Left ventricle myocardium superior (tissue), 1 donor: ENCODE measurements around the gene ABI2. TPM values are rescaled to one million over a fixed set of nuclear protein-coding genes. Genes with fewer than 3 reads are reported as not detected.
"Not testable (repeated sequence)": the region's sequence is repeated elsewhere in the genome, so short reads cannot be mapped to it uniquely, and the experiment has no call there.

Experiments used
- ATAC-seq: fragments of 200-7000 bp; cut with Tn5 transposase; one replicate; pipeline ENCODE4 v1.9.1; 2020; ENCODE audit warnings: mild to moderate bottlenecking, moderate library complexity
- DNase-seq: peaks from one replicate; pipeline ENCODE4 v3.0.0-alpha.2; 2020
- intact Hi-C: fragments of 100-400 bp; cut with micrococcal nuclease; formaldehyde crosslinking; loops from one replicate; pipeline ENCODE4 v1.11.0; 2022
- total RNA-seq: library from RNA; stranded (reverse); fragmentation: NEBNext Ultra II Directional; extraction: Animal tissue kit (Norgen Biotek cat#: 25700); gene quantifications from one replicate; pipeline ENCODE4 v1.2.1, GENCODE V29; 2021
- donor health status: DM: no; HTN: yes; CAD: no; lungs with severe emphysema.

Gene ABI2
- total RNA-seq, 1 donor from 2014 or later: 52.6 TPM

DNA sequence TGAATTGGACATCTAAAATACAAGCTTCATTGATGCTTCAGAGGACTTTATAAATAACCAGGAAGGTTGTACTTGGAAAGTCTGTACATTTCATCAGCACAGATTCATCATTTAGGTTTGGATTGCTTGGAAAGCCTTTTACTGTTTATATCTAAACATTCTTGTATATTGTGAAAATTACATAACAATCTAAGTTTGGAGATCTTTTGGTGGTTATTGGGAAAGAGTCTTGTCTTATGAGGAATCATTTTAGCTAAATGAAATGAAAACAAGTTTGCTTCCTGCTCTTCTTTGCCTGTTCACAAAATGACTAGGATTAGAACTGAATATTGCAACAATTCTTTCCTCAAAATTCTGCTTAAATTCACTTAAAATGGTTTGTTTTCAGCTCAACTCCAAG lies 79.3 kb downstream of the ABI2 start:
- DNase-seq (no peak), ATAC-seq (no peak)
- intact Hi-C loops: no loop called here

DNA sequence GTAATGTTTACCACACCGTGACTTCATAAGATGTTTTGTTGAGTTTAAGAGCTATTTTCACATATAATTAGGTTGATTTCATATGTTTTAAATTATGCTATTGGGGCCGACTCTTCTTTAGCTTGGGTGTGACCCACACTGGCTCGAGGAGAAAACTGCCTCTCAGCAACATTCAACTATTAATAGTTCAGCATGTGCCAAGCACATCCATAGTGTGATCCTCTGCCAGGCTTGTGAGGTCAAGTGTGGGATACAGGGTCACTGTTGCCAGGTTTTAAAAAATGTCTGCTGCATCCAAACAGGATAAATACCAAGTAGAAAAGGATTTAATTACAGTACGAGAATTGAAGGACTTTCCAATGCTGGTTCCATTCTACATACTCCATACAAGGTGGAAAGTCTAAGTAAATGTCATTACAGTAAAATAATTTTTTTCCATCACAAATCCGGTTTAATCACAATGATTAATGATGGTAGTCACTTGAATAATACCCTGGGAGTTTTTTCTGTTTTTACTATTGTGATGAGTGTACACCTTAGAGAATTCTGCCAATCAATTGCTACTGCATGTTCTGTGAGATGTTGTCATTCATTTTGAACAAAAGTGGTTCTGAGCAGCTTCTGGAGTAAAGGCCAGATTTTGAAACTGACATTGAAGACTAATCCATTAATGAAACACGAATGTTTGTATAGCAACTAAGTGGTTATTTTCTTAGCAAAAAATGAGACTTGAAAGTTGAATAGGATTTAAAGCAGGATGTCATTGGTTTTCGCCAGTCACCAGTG lies 84.5 kb downstream of the ABI2 start:
- DNase-seq (peak; percentile 40), ATAC-seq (peak; percentile 99)
- intact Hi-C loops: no loop called here

DNA sequence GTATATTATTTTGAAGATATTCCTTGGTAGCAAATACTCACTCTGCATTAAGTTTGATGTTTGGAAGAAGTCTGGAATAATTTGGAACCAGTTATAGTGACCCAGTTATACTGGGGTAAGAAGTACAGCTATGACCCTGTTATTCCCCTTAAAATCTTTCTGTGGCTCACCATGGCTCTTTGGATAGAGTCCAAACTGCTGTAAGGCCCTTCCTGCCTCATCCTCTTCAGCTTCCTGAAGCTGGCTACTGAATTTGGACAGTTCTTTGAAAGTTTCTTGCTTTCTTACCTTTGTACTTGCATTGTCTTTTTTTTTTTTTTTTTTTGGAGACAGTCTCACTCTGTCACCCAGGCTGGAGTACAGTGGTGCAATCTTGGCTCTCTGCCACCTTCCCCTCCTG lies 85.6 kb downstream of the ABI2 start:
- intact Hi-C loops: no loop called here
- ATAC-seq (peak; percentile 20), DNase-seq (no peak)

DNA sequence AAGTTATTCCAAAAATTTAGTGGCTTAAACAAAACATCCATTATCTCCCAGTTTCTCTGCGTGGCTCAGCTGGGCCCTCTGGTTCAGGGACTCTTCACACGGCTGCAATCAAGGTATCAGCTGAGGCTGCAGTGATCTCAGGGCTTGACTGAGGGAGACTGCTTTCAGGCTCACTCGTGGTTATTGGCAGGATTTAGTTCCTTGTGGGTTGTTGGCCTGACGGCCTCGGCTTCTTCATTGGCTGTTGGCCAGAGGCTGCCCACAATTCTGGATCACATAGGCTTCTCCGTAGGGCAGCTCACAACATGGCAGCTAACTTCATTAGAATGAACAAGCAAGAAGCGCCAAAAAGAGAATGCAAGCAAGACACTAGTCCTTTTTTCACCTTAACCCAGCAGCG lies 90.1 kb downstream of the ABI2 start:
- ATAC-seq (no peak), DNase-seq (no peak)
- intact Hi-C loops: no loop called here

DNA sequence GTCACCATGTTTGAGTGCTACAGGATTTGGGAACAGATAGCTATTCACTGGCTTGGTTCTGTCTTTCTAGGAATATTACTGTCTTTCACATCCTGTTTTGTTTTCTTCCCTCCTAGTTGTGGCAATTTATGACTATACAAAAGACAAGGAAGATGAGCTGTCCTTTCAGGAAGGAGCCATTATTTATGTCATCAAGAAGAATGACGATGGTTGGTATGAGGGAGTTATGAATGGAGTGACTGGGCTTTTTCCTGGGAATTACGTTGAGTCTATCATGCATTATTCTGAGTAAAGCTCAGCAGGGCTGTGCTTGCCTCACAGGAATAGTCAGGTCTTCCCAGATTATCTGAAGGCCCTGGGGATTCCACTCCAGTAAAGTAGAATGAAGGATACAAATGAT lies 98.9 kb downstream of the ABI2 start:
- intact Hi-C loops: no loop called here
- ATAC-seq: no peak
- no peak for DNase-seq

DNA sequence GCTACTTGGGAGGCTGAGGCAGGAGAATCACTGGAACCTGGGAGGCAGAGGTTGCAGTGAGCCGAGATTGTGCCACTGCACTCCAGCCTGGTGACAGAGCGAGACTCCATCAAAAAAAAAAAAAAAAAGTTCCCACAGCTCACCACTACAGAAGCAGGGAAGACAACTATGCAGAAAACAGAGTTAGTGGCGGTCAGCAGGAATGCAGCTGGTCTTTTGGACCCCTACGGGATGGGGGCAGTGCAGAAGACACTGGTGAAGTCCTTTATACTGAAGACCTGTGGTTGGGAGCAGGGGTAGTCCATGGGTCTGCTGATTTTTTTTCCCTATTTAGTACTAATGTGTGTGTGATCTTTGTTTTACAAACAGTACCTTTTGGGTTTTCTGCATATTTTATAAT lies 101.4 kb downstream of the ABI2 start:
- ATAC-seq, DNase-seq, intact Hi-C loops: not testable (repeated sequence)

DNA sequence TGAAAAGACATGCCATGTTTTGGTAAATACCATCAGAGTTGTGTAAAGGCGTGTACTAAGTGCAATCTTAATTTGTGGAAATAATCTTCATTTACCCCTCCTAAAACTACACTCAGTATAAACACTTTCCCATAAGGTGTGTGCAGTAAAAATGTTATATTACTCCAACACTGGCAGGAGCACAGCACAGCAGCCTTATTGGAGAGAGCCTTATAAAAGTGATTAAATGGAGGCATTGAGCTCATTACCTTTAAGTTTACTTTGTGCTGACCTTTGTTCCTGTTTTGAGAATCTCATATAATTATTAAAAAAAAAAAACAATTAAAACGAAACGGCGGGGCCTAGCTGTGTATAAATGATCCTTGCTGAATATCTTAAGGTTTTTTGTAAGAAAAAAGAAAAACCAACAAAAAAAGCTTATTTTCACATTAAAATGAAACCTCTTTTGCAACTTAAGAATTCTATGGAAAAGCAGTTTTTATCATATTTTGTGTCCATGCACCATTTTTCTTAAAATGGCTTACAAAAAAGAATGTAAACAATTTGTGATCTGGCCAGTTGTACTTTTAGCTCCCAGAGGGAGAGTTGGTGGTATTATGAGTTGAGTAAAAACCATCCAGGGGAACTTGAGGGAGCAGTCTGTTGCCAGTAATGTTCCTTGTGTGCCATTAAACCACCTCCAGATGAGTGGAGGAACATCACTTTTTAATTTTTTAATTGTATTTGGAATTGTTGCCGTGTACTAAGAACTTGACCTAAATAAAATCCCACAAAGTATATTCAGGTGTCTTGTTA lies 103.4 kb downstream of the ABI2 start:
- intact Hi-C loops: no loop called here
- ATAC-seq (no peak), DNase-seq (no peak)

DNA sequence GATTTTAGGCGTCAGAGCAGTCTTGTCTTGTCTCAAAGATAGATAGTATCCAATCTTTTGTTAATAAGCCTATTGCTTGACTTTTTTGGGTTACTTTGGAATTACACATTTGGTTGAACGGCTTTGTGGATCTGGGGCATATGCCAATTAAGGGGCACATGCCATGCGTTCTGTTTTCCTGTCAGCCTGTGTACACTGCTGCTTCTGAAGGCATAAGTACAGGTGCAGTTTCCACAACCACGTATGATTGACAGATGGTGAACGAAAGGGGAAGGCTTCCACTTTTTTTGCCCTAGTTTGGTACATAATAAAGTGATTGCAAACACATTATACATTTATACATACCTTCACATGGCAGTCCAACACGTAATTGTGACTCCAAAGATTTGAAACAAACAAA lies 104.6 kb downstream of the ABI2 start:
- intact Hi-C loops: no loop called here
- no peak for DNase-seq
- ATAC-seq: no peak

DNA sequence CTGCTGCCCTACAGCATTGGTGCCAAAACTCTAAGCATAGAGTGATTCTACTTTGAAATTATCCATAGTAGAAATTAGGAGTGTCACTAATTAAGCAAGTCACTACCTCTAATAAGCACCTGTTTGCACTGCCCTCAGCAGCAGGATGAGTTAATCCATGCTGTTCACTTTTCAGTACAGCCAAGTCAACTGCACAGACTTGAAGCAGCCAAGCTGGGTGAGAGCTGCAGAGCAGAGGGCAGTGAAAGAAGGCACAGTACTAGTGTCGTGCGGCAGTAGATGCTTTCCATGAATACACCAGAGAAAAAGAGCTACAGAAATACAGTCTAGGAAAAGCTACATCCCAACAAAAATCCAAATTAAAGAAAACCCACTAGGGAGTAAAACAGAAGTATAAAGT lies 108.3 kb downstream of the ABI2 start:
- DNase-seq (no peak), ATAC-seq (no peak)
- intact Hi-C loops: no loop called here

DNA sequence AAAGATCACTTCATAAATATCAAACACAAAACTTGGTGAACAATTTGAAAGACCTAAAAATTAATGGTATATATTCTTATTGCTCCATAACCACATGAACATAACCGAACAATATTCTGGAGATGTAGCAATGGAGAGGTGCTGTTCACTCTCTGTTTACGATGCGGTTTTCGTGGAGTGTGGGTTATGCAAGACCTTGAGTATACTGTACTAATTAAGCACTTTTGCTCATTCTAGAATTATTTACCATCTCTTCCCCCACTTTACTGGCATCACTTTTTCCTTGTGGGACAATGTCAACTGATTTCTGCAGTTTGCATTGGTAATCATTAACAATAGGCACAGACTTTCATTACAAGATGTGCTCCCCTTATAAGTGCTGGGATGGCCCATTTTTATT lies 109.3 kb downstream of the ABI2 start:
- intact Hi-C loops: no loop called here
- ATAC-seq: no peak

DNA sequence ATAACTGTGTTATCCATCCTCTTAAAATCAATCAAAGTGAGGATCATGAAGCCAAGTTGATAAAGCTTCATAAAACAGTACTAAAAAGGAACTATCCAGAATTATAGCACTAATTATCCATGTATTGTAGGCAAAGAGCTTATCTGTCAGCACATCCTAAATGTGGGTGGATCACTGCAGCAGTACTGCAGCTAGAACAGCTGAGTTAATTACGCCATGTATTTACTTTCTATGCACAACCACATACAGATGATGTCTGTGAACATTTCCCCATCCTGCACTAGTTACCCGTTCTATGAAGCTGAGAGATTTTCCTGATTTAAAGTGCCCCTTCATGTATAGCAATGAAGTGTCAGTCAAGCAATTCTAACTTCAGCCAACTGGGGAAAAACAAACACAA lies 110.3 kb downstream of the ABI2 start:
- DNase-seq (no peak), ATAC-seq (no peak)
- intact Hi-C loops: no loop called here

More for the DNA sequence above, 109.3 kb downstream of the ABI2 start:
- no peak for DNase-seq

DNA sequence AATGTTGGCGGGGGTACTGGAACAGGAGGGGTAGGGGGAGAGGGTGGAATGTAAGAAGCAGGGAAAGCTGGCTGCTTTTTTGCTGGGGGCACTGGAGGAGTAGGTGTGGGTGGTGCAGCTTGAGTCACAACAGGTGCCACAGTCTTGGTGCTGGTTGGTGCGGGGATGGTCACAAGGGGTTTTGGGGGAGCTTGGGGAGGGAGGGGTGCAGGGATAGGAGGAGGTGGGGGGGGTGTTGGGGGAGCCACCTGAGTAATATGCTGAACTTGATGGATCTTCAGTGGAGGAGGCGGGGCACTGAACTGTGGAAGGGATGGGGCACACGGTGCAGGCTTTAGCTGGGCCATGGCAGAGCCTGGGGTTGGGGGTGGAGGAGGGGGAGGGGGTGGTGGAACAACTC lies 112.5 kb downstream of the ABI2 start:
- ATAC-seq: no peak
- intact Hi-C loops: no loop called here
- DNase-seq: no peak

DNA sequence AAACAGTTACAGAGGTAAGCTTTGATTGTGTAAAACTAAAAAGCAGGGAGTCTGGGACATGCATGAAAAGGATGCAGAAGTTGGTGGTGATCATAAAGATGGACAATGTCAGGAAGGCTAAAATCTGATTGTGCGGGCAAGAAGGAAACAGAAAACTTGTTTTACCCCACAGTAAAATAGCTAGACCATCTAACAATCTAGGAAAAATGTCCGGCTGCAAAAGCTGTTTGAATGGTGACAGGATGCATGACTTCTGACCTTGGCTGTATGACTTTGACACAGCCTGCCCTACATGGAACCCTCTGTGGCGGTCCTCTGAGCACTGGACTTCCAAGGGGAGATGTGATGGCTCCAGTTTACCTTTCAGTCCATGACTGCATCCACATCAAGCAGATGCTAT lies 113.3 kb downstream of the ABI2 start:
- no peak for ATAC-seq
- intact Hi-C loops: no loop called here
- DNase-seq: no peak

DNA sequence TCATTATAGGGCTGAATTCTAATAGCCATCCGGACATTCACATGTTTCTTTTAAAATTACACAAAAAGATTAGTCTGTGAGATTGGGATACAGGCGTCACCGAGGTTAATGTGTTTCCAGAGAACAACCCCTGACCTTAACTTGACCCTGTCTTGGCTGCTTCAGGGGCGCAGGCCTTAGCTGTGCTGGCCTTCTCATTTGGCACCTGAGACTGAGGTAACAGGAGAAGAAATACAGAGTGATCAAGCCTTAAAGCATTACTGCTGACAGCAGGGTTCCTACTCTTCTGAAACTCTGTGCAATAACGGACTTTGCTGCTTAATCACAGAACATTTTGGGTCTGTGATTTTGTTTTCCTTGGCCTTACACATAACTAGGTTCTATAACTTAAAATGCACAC lies 114.3 kb downstream of the ABI2 start:
- ATAC-seq: no peak
- no peak for DNase-seq
- intact Hi-C loops: no loop called here

DNA sequence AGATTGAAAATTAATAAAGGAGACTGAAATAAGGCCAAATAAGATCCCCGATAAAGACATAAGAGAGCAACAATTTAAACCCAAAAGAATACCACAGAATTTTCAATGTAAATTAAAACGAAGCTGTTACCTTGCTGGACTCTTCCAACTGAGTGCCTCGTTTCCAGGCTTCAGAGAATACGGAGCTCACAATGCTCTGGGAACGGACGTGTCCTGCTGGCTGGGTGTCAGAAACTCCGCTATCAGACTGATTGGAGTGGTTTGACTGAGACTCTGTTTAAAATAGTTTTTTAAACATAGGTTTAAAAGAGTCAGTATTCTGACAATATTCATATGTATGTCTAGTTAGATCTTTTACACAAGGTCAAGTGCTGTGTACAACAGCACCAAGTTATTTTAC lies 116.5 kb downstream of the ABI2 start:
- peak; percentile 46 for DNase-seq
- intact Hi-C loops: no loop called here
- peak; percentile 80 for ATAC-seq

DNA sequence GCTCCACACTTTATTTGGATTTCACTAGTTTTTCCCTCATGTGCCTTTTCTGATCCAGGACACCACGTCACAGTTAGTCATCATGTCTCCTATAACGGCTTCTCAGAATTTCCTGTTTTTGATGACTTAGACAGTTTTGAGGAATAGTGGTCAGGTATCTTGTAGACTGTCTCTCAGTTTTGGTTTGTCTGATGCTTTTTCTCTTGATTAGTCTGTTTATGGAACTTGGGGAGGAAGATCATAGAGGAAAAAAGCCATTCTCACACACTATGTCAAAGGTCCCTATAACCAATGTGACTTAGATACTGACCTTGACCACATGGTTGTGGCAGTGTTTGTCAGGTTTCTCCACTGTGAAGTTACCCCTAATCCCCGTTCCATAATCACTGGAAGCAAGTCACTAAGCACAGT lies 117.9 kb downstream of the ABI2 start:
- ATAC-seq (no peak), DNase-seq (no peak)
- intact Hi-C loops: no loop called here

DNA sequence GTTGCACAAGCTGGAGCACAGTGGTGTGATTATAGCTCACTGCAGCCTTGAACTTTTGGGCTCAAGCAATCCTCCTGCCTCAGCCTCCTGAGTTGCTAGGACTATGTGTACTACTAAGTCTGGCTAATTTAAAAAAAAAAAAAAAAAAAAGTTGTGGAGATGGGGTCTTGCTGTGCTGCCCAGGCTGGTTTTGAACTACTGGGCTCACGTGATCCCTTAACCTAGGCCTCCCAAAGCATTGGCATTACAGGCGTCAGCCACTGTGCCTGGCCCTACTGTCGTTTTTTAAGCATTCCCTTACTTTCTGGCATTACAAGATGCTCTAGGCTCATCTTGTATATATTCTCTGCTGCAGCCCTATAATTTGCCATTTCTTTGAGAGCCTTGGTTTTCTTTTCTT lies 118.6 kb downstream of the ABI2 start:
- intact Hi-C loops: no loop called here
- ATAC-seq: no peak
- DNase-seq: no peak

DNA sequence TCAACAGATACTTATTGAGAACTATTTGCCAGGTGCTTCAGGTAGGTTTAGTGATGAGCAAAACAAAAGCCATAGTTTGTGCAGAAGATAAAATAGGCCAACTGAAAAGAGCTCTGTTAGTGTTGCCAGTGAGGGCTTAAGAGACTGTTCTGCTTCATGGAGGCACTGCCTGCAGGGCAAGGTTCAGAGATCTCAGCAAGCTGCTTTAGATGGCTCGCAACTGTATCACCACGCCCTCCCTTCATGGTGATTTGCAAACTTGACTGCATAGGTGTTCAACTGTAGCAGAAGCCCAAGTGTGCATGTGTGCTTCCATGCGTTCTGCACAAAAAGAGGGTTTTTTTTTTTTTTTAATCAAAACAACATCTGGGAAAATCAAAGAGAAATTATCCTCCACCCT lies 122.4 kb downstream of the ABI2 start:
- DNase-seq: no peak
- intact Hi-C loops: no loop called here
- ATAC-seq: no peak

DNA sequence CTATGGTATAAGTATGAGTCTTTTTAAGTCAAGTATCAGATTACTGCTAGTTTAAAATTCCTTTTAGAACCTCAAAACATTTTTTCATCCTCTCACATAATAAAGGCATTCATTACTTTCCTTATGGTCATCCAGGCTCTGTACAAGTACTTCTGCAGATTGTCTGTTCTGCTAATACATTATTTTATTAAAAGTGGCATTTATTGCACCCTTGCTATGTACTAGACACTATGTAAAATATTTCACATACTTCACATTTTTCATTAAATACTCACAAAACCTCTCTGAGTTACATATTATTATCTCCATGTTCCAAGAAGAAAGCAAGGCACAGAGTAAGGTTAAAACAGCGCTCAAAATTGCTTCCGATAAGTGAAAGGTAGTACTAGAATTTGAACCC lies 122.8 kb downstream of the ABI2 start:
- DNase-seq: no peak
- intact Hi-C loops: no loop called here
- no peak for ATAC-seq

DNA sequence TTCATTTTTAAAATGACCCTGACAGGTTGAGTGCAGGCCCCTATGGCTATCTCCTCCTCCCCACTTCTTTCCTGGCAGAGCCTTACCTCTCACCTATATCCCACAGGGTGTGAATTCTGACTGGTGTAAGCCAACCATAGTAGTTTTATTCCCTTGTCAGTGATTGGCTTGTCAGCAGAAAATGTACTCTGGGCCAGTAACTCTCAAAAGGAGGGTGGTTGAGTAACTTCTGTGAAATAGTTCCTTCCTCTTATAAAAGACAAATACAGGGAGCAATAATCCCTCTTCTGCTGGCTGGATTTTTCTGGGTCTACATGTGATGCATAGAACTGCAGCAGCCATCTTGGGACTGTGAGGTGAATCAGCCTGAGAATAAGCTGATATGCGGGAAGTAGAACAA lies 123.5 kb downstream of the ABI2 start:
- intact Hi-C loops: no loop called here
- no peak for DNase-seq
- ATAC-seq: peak; percentile 50
